Tibial artery (tissue), 4 donors: ENCODE measurements around the gene CD46.
A peak's percentile ranks its signal among the peaks of the same experiment; 100 is the strongest.

ENCODE experiments used
- DNase-seq, 2 donors: peaks; one replicate each; pipeline ENCODE4 v3.0.0-alpha.2; 2019
- H3K27ac ChIP-seq, 2 donors: fragments of 200-600 bp; sonication (generic) in 1 of 2; 1 replicate in 1 of 2; 2 replicates in 1 of 2; pipeline ENCODE4 v1.5.1; 2018 to 2019; ENCODE audit warnings: mild to moderate bottlenecking in 1 of 2
- H3K27me3 ChIP-seq, 2 donors: fragments of 200-600 bp; sonication (generic) in 1 of 2; one replicate each; pipeline versions ENCODE4 v1.5.1 to v1.6.0; 2016 to 2019
- H3K36me3 ChIP-seq, 3 donors: fragments of 200-600 bp; sonication (generic) in 2 of 3; one replicate each; pipeline ENCODE4 v1.5.1; 2016 to 2019; ENCODE audit warnings: mild to moderate bottlenecking in 2 of 3
- H3K4me1 ChIP-seq, 4 donors: fragments of 200-600 bp; sonication (generic) in 2 of 4; 1 replicate in 3 of 4; 2 replicates in 1 of 4; pipeline ENCODE4 v1.5.1; 2016 to 2019
- H3K4me3 ChIP-seq, 2 donors: fragments of 200-600 bp; sonication (generic) in 1 of 2; 1 replicate in 1 of 2; 2 replicates in 1 of 2; pipeline ENCODE4 v1.5.1; 2018 to 2019; ENCODE audit warnings: mild to moderate bottlenecking in 2 of 2
- H3K9me3 ChIP-seq, 3 donors: fragments of 200-600 bp; sonication (generic) in 1 of 3; one replicate each; pipeline ENCODE4 v1.5.1; 2016 to 2019
- CTCF ChIP-seq, 2 experiments: fragments of 200-600 bp in 1 of 2; fragments of 450-650 bp in 1 of 2; IDR thresholded peaks; one replicate each; pipeline ENCODE4 v1.5.1; 2017 to 2019; ENCODE audit warnings: antibody characterized with exemption in 2 of 2, mild to moderate bottlenecking in 1 of 2, moderate library complexity in 1 of 2
- intact Hi-C: fragments of 100-400 bp; cut with DNase I; formaldehyde crosslinking; loops from one replicate; pipeline ENCODE4 v1.15.0; 2023; ENCODE audit warnings: low total_unique reads

The CD46 gene

DNA sequence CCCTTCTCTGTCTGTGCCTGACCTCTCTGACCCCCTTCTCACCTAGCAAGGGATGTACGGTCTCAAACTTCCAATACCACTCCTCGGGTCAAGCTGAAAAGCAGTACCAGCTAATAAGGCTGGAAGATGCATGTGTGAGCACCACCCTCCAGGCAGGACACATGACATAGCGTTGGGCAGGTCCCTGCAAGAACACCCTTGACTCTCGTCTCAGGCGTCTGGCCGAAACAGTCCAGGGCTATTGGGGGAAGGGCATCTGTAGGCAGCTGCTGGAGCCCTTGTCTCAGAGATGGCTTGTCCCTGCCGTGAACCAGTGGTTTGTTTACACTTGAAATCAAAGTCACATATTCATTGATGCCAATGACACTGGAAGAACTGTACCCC lies 56.5 kb downstream of the CD46 start:
- Histone ChIP-seq H3K27ac (peak overlapping the region; percentile 85 to 100), H3K4me3 (no peak overlapping the region), H3K27me3 (no peaks in the 10 kb centered on the region), H3K4me1 (peaks cover 0 to 95% (median 84%) of the 10 kb centered on the region in 4 donors), H3K36me3 (peaks cover 91 to 100% (median 96%) of the 10 kb centered on the region in 3 donors), H3K9me3 (no peaks in the 10 kb centered on the region)
- no peak for TF ChIP-seq CTCF (IDR thresholded peaks at IDR 0.05)
- intact Hi-C loops, result loop anchor here (10.0 kb wide), 1 partner anchor 416 kb away; no protein-coding TSS in a partner anchor
- peak in 1 of 2 donors; percentile 67 for DNase-seq

- Histone ChIP-seq H3K4me3 (no peak overlapping the region), H3K27ac (peak overlapping the region; percentile 100), H3K36me3 (peaks cover 91 to 100% (median 96%) of the 10 kb centered on the region in 3 donors), H3K27me3 (no peaks in the 10 kb centered on the region), H3K4me1 (peaks cover 0 to 100% (median 90%) of the 10 kb centered on the region in 4 donors), H3K9me3 (no peaks in the 10 kb centered on the region)
- TF ChIP-seq CTCF (IDR thresholded peaks at IDR 0.05), result no peak
- intact Hi-C loops, result loop anchor here (10.0 kb wide), 1 partner anchor 416 kb away; no protein-coding TSS in a partner anchor
- no peak for DNase-seq
Measured at GRCh38 chr1:207808911-207809555, 57.2 kb downstream of the CD46 start.

DNA sequence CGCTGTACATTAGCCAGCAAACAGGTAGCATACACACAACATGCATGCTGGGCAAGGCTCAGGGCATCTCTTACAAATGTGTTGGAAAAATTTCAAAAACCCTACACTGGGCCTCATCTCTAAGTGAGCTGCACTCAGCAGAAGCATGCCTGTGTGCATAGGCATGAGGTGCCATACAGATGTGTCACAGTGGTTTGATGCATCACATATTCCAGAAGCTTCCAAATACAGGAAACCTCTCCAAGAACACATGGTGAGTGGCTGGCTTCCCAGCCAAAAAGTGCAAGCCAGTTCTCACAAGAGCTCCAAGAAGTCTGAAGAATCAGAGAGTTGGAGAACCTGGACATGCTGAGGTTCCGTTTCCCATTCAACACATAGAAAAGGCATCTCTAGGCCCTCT lies 58.3 kb downstream of the CD46 start:
- intact Hi-C loops, result loop anchor here (5.0 kb wide), 1 partner anchor 58 kb away; the partner anchor contains the start of gene CD46
- TF ChIP-seq CTCF (IDR thresholded peaks at IDR 0.05), result no peak
- peaks cover 0 to 100% (median 97%) of the 10 kb centered on the region in 4 donors for H3K4me1 ChIP-seq
- peak overlapping the region; percentile 100 for H3K27ac ChIP-seq
- H3K4me3 ChIP-seq, result no peak overlapping the region
- H3K9me3 ChIP-seq, result no peaks in the 10 kb centered on the region
- no peaks in the 10 kb centered on the region for H3K27me3 ChIP-seq
- H3K36me3 ChIP-seq, result peaks cover 91 to 100% (median 96%) of the 10 kb centered on the region in 3 donors
- peak in 1 of 2 donors; percentile 71 for DNase-seq

GRCh38 chr1:207810606-207811295 lies 58.9 kb downstream of the CD46 start:
- H3K4me1 ChIP-seq, result peaks cover 0 to 100% (median 97%) of the 10 kb centered on the region in 4 donors

DNA sequence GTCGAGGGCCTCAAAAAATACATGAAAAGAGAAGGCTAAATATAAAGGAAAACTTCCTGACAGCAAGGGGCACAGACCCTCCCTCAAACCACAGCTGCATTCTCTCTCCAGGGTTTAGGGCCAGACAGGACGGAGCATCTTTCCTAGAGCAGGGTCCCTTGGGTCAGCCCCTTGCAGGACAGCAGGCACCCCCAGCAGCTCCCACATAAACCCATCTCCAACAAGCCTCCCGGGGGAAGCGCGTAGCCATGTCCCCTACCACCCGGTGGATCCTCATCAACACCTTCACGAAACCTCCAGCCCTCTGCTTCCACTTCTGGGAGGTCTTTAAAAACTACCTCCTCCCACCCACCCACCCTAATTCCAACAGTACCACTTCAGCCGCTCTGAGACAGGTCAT lies 59.5 kb downstream of the CD46 start:
- Histone ChIP-seq H3K9me3 (no peaks in the 10 kb centered on the region), H3K27ac (peak overlapping the region; percentile 100), H3K27me3 (no peaks in the 10 kb centered on the region), H3K4me1 (peaks cover 0 to 100% (median 98%) of the 10 kb centered on the region in 4 donors), H3K4me3 (peak overlapping the region in 1 of 2 donors; percentile 31), H3K36me3 (peaks cover 93 to 100% (median 100%) of the 10 kb centered on the region in 3 donors)
- intact Hi-C loops, result loop anchor here (5.0 kb wide), 1 partner anchor 59 kb away; the partner anchor contains the start of gene CD46
- peak in 1 of 2 donors; percentile 66 for DNase-seq
- TF ChIP-seq CTCF (IDR thresholded peaks at IDR 0.05), result no peak

More at GRCh38 chr1:207810606-207811295, 58.9 kb downstream of the CD46 start:
- no peak for TF ChIP-seq CTCF (IDR thresholded peaks at IDR 0.05)
- DNase-seq, result peak in 1 of 2 donors; percentile 64
- intact Hi-C loops, result loop anchor here (5.0 kb wide), 1 partner anchor 58 kb away; the partner anchor contains the start of gene CD46
- H3K9me3 ChIP-seq, result no peaks in the 10 kb centered on the region
- H3K27ac ChIP-seq, result peak overlapping the region; percentile 100
- no peak overlapping the region for H3K4me3 ChIP-seq
- peaks cover 92 to 100% (median 98%) of the 10 kb centered on the region in 3 donors for H3K36me3 ChIP-seq
- H3K27me3 ChIP-seq, result no peaks in the 10 kb centered on the region
